ENCODE data around the gene TSPAN13. TPM values are rescaled to one million over a fixed set of nuclear protein-coding genes. Genes with fewer than 3 reads are reported as not detected.

The TSPAN13 gene
- total RNA-seq, 1 donor = 10.8 TPM

DNA sequence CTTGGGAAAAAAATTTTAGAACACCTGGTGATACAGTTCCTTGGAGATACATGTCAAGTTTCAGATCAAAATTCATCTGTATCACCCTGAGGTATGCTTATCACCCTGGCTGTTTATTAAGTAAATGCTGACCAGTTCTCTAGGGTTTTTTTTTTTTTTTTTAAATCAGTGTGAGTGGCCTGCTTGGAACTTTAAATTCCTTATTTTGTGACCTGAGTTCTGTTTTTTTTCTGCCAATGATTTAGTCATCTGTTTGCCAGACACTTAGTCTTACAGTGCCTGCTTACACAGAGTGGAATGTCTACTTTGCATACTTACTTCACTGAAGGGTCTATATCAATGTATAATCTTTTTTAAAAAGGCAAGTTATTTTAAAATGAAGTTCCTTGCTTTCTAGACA is 1.8 kb downstream of the TSPAN13 start:
- peak overlapping the region; percentile 95 for H3K4me3 ChIP-seq (ENCODE audit: low read depth, low read length)
- TF ChIP-seq, protein P1, sequence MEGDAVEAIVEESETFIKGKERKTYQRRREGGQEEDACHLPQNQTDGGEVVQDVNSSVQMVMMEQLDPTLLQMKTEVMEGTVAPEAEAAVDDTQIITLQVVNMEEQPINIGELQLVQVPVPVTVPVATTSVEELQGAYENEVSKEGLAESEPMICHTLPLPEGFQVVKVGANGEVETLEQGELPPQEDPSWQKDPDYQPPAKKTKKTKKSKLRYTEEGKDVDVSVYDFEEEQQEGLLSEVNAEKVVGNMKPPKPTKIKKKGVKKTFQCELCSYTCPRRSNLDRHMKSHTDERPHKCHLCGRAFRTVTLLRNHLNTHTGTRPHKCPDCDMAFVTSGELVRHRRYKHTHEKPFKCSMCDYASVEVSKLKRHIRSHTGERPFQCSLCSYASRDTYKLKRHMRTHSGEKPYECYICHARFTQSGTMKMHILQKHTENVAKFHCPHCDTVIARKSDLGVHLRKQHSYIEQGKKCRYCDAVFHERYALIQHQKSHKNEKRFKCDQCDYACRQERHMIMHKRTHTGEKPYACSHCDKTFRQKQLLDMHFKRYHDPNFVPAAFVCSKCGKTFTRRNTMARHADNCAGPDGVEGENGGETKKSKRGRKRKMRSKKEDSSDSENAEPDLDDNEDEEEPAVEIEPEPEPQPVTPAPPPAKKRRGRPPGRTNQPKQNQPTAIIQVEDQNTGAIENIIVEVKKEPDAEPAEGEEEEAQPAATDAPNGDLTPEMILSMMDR (IDR thresholded peaks at IDR 0.05; ENCODE audit: insufficient read depth, low read depth, low read length) = no peak
- peak; percentile 26 for DNase-seq (ENCODE audit: low read depth)

DNA sequence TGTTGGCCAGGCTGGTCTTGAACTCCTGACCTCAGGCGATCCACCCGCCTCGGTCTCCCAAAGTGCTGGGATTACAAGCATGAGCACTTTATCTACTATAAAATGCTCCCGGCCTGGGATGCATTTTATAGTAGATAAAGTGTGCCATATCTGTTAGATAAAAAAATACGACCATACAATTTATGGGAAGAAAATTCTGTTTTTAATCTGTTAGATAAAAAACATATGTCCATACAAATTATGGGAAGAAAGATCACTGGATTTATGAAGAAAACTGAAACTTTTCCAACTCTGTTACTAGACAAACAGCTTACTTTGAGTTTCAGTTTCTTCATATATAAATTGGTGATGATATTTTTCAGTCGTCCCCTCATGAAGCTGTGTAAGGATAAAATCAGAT is 4.5 kb downstream of the TSPAN13 start:
- no peak overlapping the region for H3K4me3 ChIP-seq (ENCODE audit: low read depth, low read length)
- TF ChIP-seq, protein P1 (IDR thresholded peaks at IDR 0.05; ENCODE audit: insufficient read depth, low read depth, low read length) = no peak
- peak; percentile 68 for DNase-seq (ENCODE audit: low read depth)

DNA sequence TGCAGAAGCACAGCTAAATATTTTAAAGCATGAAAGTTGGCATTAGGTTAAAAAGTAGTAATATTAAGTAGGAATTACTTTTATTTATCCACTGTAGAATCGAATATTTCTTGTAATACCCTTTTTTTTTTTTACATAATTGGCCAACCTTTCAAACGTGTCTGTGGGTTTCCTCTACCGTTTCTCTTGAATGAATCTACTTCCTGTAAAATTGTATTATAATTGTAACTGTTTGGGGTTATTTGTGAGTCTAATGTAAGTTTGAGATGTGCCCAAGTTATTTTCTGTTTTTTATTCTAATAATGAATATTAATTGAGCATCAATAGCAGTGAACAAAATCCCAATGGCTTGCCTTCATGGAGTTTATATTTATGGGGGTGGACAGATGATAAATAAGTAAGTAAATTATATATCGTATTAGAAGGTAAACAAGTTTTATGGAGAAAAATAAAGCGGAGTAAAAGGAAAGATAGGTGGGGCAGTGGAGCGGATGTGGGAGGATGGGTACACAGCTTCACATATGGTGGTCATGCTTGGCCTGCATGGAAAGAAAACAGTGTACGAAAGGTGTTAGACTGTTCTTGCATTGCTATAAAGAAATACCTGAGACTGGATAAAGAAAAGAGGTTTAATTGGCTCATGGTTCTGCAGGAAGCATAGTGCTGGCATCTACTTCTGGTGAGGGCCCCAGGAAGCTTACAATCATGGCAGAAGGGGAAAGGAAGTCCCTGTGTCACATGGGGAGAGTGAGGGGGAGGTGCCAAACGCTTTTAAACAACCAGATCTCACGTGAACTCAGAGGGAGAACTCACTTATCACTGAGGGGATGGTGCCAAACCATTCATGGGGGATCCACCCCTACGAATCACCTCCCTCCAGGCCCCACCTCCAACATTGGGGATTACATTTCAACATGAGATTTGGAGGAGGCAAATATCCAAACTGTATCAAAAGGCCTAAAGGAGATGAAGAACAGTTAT is 5.4 kb downstream of the TSPAN13 start:
- DNase-seq (ENCODE audit: low read depth) = no peak
- no peak overlapping the region for H3K4me3 ChIP-seq (ENCODE audit: low read depth, low read length)
- TF ChIP-seq, protein P1 (IDR thresholded peaks at IDR 0.05; ENCODE audit: insufficient read depth, low read depth, low read length) = no peak

DNA sequence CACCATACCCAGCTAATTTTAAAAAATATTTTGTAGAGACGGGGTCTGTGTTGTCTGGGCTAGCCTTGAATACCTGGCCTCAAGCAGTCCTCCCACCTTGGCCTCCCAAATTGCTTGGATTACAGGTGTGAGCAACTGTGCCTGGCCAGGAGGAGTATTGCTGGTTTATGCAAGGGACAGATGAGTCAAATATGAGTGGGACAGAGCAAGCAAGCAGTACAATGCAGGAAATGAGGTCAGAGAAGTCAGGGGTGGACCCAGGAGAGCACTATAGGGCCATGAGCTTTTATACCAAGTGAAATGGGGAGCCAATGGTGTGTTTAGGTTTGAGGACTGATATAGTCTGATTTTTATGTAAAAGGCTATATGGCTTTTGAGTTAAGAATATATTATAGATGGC is 6.3 kb downstream of the TSPAN13 start:
- TF ChIP-seq, protein P1 (IDR thresholded peaks at IDR 0.05; ENCODE audit: insufficient read depth, low read depth, low read length) = no peak
- DNase-seq (ENCODE audit: low read depth) = no peak
- no peak overlapping the region for H3K4me3 ChIP-seq (ENCODE audit: low read depth, low read length)

DNA sequence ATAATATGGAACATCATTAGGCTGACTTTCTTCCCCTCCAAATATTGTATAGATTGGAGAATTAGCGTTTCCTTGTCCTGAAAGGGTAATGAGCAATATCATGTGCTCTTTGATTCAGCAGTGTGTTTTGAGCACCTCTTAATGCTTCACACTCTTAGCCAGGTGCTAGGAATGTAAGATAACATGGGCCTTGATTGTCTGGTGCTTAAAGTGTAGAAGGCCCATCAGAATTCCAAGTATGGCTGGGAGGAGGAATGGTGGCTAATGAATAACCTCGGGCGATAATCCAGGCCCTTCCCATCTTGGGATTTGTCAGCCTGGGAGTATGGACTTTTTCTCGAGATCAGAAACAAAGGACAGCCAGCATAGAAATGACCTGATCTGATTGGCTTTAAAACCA is 8.6 kb downstream of the TSPAN13 start:
- TF ChIP-seq, protein P1 (IDR thresholded peaks at IDR 0.05; ENCODE audit: insufficient read depth, low read depth, low read length) = no peak

DNA sequence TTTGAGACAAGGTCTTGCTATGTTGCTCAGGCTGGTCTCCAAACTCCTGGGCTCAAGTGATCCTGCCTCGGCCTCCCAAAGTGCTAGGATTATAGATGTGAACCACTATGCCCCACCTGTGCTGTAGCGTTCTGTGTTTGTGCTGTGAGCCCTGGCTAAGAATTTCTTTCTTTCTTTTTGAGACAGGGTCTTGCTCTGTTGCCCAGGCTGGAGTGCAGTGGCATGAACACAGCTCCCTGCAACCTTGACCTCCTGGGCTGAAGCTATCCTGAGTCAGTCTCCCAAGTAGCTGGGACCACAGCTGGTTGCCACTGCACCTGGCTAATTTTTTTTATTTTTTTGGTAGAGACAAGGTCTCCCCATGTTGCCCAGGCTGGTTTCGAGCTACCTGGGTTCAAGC is 11.4 kb downstream of the TSPAN13 start:
- TF ChIP-seq, protein P1 (IDR thresholded peaks at IDR 0.05; ENCODE audit: insufficient read depth, low read depth, low read length) = no peak

More for the DNA sequence above, 8.6 kb downstream of the TSPAN13 start:
- DNase-seq (ENCODE audit: low read depth) = no peak
- H3K4me3 ChIP-seq (ENCODE audit: low read depth, low read length) = no peak overlapping the region

More for the DNA sequence above, 11.4 kb downstream of the TSPAN13 start:
- no peak overlapping the region for H3K4me3 ChIP-seq (ENCODE audit: low read depth, low read length)
- no peak for DNase-seq (ENCODE audit: low read depth)
